ENCODE data around the gene SLBP.

DNA sequence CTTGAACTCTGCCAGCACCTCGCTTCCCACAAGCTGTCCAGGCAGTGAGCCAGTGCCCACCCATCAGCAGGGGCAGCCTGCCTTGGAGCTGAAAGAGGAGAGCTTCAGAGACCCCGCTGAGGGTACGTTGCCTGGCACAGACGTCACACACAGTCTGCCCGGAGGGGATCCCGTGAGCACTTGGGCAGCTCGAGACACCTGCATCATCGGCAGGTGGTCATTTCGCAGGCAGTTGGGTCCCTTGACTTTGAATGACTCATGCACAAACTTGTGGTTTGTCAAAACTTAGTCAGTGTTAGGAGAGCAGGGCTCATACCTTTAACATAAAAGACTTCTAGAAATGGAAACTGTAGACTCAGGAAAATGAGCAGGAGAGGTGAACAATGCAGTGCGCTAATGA is 19.1 kb upstream of the SLBP start:
- TF ChIP-seq POLR2AphosphoS5 (IDR thresholded peaks at IDR 0.05; ENCODE audit: insufficient read depth, low read depth, low read length): no peak
- TF ChIP-seq CTCF (IDR thresholded peaks at IDR 0.05; ENCODE audit: extremely low read depth in 1 of 2, insufficient read depth in 1 of 2, low read depth in 1 of 2, low read length in 2 of 2): no peak
- TF ChIP-seq POLR2A (IDR thresholded peaks at IDR 0.05; ENCODE audit: low read depth, low read length): no peak
- no peak for TF ChIP-seq EZH2 (IDR thresholded peaks at IDR 0.05; ENCODE audit: borderline replicate concordance, low read depth, low read length, severe bottlenecking)

All from endothelial cell of umbilical vein (primary cell).